H7 (cell line): ENCODE measurements around the gene IFNAR2. TPM values are rescaled to one million over a fixed set of nuclear protein-coding genes. Genes with fewer than 3 reads are reported as not detected.
A peak's percentile ranks its signal among the peaks of the same experiment; 100 is the strongest.

Experiments
- DNase-seq: peaks from one replicate; pipeline ENCODE4 v3.0.0; 2012
- H3K27me3 ChIP-seq: 2 replicates; pipeline ENCODE4 v1.6.0; 2011; ENCODE audit warnings: mild to moderate bottlenecking, low read length; ENCODE audit not compliant: control insufficient read depth, insufficient read depth
- H3K36me3 ChIP-seq: replicated peaks from 2 replicates; pipeline ENCODE4 v1.5.1; 2011; ENCODE audit warnings: low read length; ENCODE audit not compliant: control insufficient read depth, insufficient read depth
- H3K4me3 ChIP-seq: 2 replicates; pipeline ENCODE4 v1.5.1; 2011; ENCODE audit warnings: low read depth, mild to moderate bottlenecking, control low read depth, low read length, moderate library complexity; ENCODE audit not compliant: insufficient read depth
- total RNA-seq: library from RNA; depleted of rRNA; stranded (reverse); fragments of >200 nt; shearing (Covaris generic); gene quantifications from 2 replicates; pipeline ENCODE4 v1.2.3, GENCODE V29; 2014; rRNA removed

The IFNAR2 gene
- total RNA-seq, result 2.8 and 3.6 TPM in 2 replicates

DNA sequence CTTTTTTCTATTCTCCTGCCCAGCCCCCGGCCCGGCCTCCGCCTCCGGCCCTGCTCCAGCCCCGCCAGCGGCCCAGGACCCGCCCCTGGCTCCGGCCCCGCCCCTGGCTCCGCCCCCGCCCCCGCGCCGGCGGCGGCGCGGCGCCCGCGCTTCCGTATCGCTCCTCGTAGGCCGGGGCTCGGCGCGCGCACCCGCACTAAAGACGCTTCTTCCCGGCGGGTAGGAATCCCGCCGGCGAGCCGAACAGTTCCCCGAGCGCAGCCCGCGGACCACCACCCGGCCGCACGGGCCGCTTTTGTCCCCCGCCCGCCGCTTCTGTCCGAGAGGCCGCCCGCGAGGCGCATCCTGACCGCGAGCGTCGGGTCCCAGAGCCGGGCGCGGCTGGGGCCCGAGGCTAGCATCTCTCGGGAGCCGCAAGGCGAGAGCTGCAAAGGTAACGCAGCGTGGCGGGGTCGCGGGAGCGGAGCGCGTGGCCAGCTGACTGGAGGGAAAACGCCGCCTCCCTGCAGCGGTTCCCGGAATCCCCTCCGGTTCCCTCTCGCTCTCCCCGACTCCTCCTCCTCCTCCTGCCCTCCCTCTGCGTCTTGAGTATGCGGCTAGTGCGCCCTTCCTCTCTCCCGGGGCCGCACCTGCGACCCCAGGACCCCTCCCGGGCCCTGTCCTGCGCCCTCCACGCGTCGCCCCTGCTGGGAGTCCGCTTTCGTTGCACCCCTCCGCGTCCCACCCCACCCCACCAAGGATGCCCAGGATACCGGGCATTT is at the start of gene IFNAR2:
Gene IFNAR2, plus strand, starts transcription at position 155 of the 761 bp plus-strand sequence. CDS start 11,985 bp downstream, outside the sequence.
- peak; percentile 99 for DNase-seq
- no peaks in the 10 kb centered on the region for H3K36me3 ChIP-seq
- H3K4me3 ChIP-seq, result peak within 1 kb of the TSS; percentile 97
- H3K27me3 ChIP-seq, result peaks cover 7% of the 10 kb centered on the region; the same call in 1 of the 2 replicates

GRCh38 chr21:33185852-33186251 is 43.9 kb upstream of the IFNAR2 start:
- Histone ChIP-seq H3K27me3 (no peaks in the 10 kb centered on the region), H3K4me3 (no peak overlapping the region), H3K36me3 (no peaks in the 10 kb centered on the region)
- DNase-seq, result no peak

- H3K27me3 ChIP-seq, result no peaks in the 10 kb centered on the region
These were observed 42.5 kb upstream of the IFNAR2 start for GRCh38 chr21:33187276-33187675.

GRCh38 chr21:33189237-33189636 is 40.5 kb upstream of the IFNAR2 start:
- no peaks in the 10 kb centered on the region for H3K27me3 ChIP-seq
- DNase-seq, result no peak
- H3K36me3 ChIP-seq, result no peaks in the 10 kb centered on the region
- H3K4me3 ChIP-seq, result no peak overlapping the region

More at GRCh38 chr21:33187276-33187675, 42.5 kb upstream of the IFNAR2 start:
- H3K4me3 ChIP-seq, result no peak overlapping the region
- no peak for DNase-seq
- no peaks in the 10 kb centered on the region for H3K36me3 ChIP-seq

DNA sequence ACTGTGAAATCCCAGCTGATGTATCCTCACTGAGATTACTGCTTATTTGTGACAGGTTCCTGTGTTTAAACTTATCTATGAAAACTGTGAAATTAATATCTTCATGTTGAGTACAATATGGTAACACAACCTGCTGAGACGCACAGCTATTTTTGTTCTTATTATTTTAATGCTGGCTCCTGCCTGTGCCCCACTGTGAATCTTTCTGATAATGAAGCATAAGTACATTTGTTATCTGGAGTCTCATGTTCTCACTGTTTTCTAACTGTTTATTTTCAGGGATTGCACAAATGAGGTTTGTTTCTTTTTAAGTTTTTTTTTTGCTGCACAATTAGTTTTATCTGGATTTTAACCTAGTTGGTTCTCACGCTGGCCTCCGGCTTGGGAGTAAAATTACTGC is 39.9 kb upstream of the IFNAR2 start:
- DNase-seq, result no peak
- Histone ChIP-seq H3K36me3 (no peaks in the 10 kb centered on the region), H3K27me3 (no peaks in the 10 kb centered on the region), H3K4me3 (no peak overlapping the region)

DNA sequence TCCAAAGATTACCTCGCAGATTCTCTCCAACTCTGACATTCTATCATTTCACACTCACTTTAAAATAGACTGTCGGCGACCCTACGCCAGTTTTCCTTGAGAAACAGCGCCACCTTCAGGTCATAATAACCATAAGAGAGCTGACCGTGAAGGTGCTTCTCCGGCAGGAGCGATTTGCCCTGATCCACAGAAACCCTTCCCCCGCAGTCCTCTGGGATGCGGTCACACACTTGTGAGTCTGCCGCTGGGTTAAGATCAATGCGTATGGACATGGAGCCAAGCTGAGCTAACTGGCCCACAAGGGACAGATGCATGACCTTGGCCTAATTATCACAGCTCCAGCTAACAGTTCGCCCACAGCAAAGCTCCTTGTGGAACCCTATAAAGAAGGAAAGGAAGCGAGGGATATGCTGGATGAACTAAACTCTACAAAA is 32.8 kb upstream of the IFNAR2 start:
- DNase-seq, result peak; percentile 55
- Histone ChIP-seq H3K36me3 (no peaks in the 10 kb centered on the region), H3K27me3 (no peaks in the 10 kb centered on the region), H3K4me3 (no peak overlapping the region)

GRCh38 chr21:33197496-33197895 is 32.2 kb upstream of the IFNAR2 start:
- H3K36me3 ChIP-seq, result no peaks in the 10 kb centered on the region
- no peak overlapping the region for H3K4me3 ChIP-seq
- DNase-seq, result no peak
- no peaks in the 10 kb centered on the region for H3K27me3 ChIP-seq

GRCh38 chr21:33198346-33199099 is 31.2 kb upstream of the IFNAR2 start:
- H3K27me3 ChIP-seq, result no peaks in the 10 kb centered on the region
- no peaks in the 10 kb centered on the region for H3K36me3 ChIP-seq
- no peak overlapping the region for H3K4me3 ChIP-seq
- no peak for DNase-seq

DNA sequence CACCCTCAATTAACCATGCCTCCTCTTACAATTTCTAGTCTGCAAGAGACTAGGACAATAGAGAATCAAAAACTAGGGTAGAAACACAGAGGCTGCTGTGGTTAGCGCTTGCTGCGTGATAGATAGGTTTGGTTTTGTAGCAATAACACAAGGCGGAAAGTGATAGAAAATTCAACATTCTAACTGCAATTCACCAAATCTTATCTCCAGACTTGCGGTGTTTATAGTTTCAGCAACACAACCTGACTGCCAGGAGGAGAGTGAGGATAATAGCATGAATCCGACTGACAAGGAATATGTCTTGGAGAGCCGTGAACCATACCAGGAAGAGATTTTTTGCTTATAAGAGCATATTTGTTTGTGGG is 30.7 kb upstream of the IFNAR2 start:
- H3K27me3 ChIP-seq, result no peaks in the 10 kb centered on the region
- no peak overlapping the region for H3K4me3 ChIP-seq
- DNase-seq, result no peak
- no peaks in the 10 kb centered on the region for H3K36me3 ChIP-seq

- H3K4me3 ChIP-seq, result no peak overlapping the region
- no peaks in the 10 kb centered on the region for H3K27me3 ChIP-seq
- peak; percentile 39 for DNase-seq
- H3K36me3 ChIP-seq, result no peaks in the 10 kb centered on the region
These were observed 30.1 kb upstream of the IFNAR2 start for GRCh38 chr21:33199516-33200217.

GRCh38 chr21:33201956-33202355 is 27.8 kb upstream of the IFNAR2 start:
- Histone ChIP-seq H3K27me3 (no peaks in the 10 kb centered on the region), H3K36me3 (no peaks in the 10 kb centered on the region), H3K4me3 (no peak overlapping the region)
- no peak for DNase-seq

- Histone ChIP-seq H3K36me3 (no peaks in the 10 kb centered on the region), H3K27me3 (no peaks in the 10 kb centered on the region), H3K4me3 (no peak overlapping the region)
- no peak for DNase-seq
These were observed 27.0 kb upstream of the IFNAR2 start for GRCh38 chr21:33202464-33203363.

DNA sequence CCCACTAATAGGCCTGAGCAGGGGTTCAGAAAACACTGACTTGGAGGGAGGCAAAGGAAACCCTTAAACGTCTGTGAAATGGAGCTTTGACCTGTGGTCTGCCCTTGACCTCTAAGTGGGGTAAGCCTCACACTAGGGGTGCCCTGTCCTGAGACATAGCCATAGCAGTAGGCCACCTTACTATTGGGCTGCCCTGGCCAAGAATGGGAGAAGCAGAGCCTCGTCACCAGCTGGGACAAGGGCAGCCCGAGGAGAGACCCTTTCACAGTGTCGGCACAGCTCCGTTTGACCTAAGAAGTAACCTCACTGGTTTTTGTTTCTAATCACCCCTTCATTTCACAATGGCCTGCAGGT is 26.4 kb upstream of the IFNAR2 start:
- Histone ChIP-seq H3K36me3 (no peaks in the 10 kb centered on the region), H3K27me3 (no peaks in the 10 kb centered on the region), H3K4me3 (no peak overlapping the region)
- DNase-seq, result no peak

GRCh38 chr21:33205476-33205875 is 24.3 kb upstream of the IFNAR2 start:
- H3K36me3 ChIP-seq, result no peaks in the 10 kb centered on the region
- DNase-seq, result no peak

More at GRCh38 chr21:33205476-33205875, 24.3 kb upstream of the IFNAR2 start:
- Histone ChIP-seq H3K4me3 (no peak overlapping the region), H3K27me3 (no peaks in the 10 kb centered on the region)
